Measurements from ENCODE around the gene KCNMB3.
"Not testable (repeated sequence)": the region's sequence is repeated elsewhere in the genome, so short reads cannot be mapped to it uniquely, and the experiment has no call there.

Gene KCNMB3

GRCh38 chr3:179258820-179259219 is 7.9 kb upstream of the KCNMB3 start:
- Histone ChIP-seq H3K79me2 (no peaks in the 10 kb centered on the region), H3K27me3 (ENCODE audit: control insufficient read depth, insufficient read depth, low read length) (no peaks in the 10 kb centered on the region), H3K4me3 (ENCODE audit: low read depth, low read length) (no peak overlapping the region), H3K4me2 (ENCODE audit: low read length) (no peak overlapping the region), H3K36me3 (ENCODE audit: control insufficient read depth, insufficient read depth, low read length) (no peaks in the 10 kb centered on the region), H3K9ac (no peak overlapping the region), H3K9me3 (ENCODE audit: control insufficient read depth, low read length) (no peaks in the 10 kb centered on the region), H2AFZ (no peak overlapping the region), H3K27ac (no peak overlapping the region), H3K4me1 (no peaks in the 10 kb centered on the region)
- no peak for TF ChIP-seq CTCF (IDR thresholded peaks at IDR 0.05)

GRCh38 chr3:179257742-179258141 is 6.8 kb upstream of the KCNMB3 start:
- not testable (repeated sequence) for H2AFZ ChIP-seq; H3K4me2 ChIP-seq (ENCODE audit: low read length); H3K4me3 ChIP-seq (ENCODE audit: low read depth, low read length); H3K9me3 ChIP-seq (ENCODE audit: control insufficient read depth, low read length); H3K27me3 ChIP-seq (ENCODE audit: control insufficient read depth, insufficient read depth, low read length); H3K4me1 ChIP-seq; H3K36me3 ChIP-seq (ENCODE audit: control insufficient read depth, insufficient read depth, low read length); H3K27ac ChIP-seq; H3K79me2 ChIP-seq; H3K9ac ChIP-seq

GRCh38 chr3:179256813-179257212 is 5.9 kb upstream of the KCNMB3 start:
- Histone ChIP-seq H3K36me3 (ENCODE audit: control insufficient read depth, insufficient read depth, low read length) (no peaks in the 10 kb centered on the region), H3K27ac (no peak overlapping the region), H2AFZ (no peak overlapping the region), H3K27me3 (ENCODE audit: control insufficient read depth, insufficient read depth, low read length) (no peaks in the 10 kb centered on the region), H3K9ac (no peak overlapping the region), H3K9me3 (ENCODE audit: control insufficient read depth, low read length) (no peaks in the 10 kb centered on the region), H3K4me1 (no peaks in the 10 kb centered on the region), H3K4me2 (ENCODE audit: low read length) (no peak overlapping the region), H3K79me2 (no peaks in the 10 kb centered on the region), H3K4me3 (ENCODE audit: low read depth, low read length) (no peak overlapping the region)
- TF ChIP-seq CTCF (IDR thresholded peaks at IDR 0.05), result no peak

- H3K79me2 ChIP-seq, result no peaks in the 10 kb centered on the region
- H3K27ac ChIP-seq, result no peak overlapping the region
- H3K4me3 ChIP-seq (ENCODE audit: low read depth, low read length), result no peak overlapping the region
- H2AFZ ChIP-seq, result no peak overlapping the region
- no peaks in the 10 kb centered on the region for H3K36me3 ChIP-seq (ENCODE audit: control insufficient read depth, insufficient read depth, low read length)
- H3K9me3 ChIP-seq (ENCODE audit: control insufficient read depth, low read length), result no peaks in the 10 kb centered on the region
- no peaks in the 10 kb centered on the region for H3K27me3 ChIP-seq (ENCODE audit: control insufficient read depth, insufficient read depth, low read length)
- H3K9ac ChIP-seq, result no peak overlapping the region
- TF ChIP-seq CTCF (IDR thresholded peaks at IDR 0.05), result no peak
- H3K4me2 ChIP-seq (ENCODE audit: low read length), result no peak overlapping the region
- no peaks in the 10 kb centered on the region for H3K4me1 ChIP-seq
These were observed 3.5 kb downstream of the KCNMB3 start for GRCh38 chr3:179247289-179248015.

- H3K36me3 ChIP-seq (ENCODE audit: control insufficient read depth, insufficient read depth, low read length), result no peaks in the 10 kb centered on the region
- H3K4me1 ChIP-seq, result no peaks in the 10 kb centered on the region
- no peak for TF ChIP-seq CTCF (IDR thresholded peaks at IDR 0.05)
- no peaks in the 10 kb centered on the region for H3K9me3 ChIP-seq (ENCODE audit: control insufficient read depth, low read length)
- no peak overlapping the region for H3K4me2 ChIP-seq (ENCODE audit: low read length)
- H3K27me3 ChIP-seq (ENCODE audit: control insufficient read depth, insufficient read depth, low read length), result no peaks in the 10 kb centered on the region
- no peak overlapping the region for H2AFZ ChIP-seq
- H3K79me2 ChIP-seq, result no peaks in the 10 kb centered on the region
- H3K9ac ChIP-seq, result no peak overlapping the region
- no peak overlapping the region for H3K27ac ChIP-seq
- no peak overlapping the region for H3K4me3 ChIP-seq (ENCODE audit: low read depth, low read length)
These were observed 6.0 kb downstream of the KCNMB3 start for GRCh38 chr3:179244878-179245277.

- H3K27ac ChIP-seq; H3K4me1 ChIP-seq; H3K27me3 ChIP-seq (ENCODE audit: control insufficient read depth, insufficient read depth, low read length); H3K79me2 ChIP-seq; H3K4me3 ChIP-seq (ENCODE audit: low read depth, low read length); H3K9ac ChIP-seq; H3K36me3 ChIP-seq (ENCODE audit: control insufficient read depth, insufficient read depth, low read length); H3K9me3 ChIP-seq (ENCODE audit: control insufficient read depth, low read length); H3K4me2 ChIP-seq (ENCODE audit: low read length); H2AFZ ChIP-seq: not testable (repeated sequence)
These were observed 8.1 kb downstream of the KCNMB3 start for GRCh38 chr3:179242859-179243258.

- H3K4me2 ChIP-seq (ENCODE audit: low read length); H3K9me3 ChIP-seq (ENCODE audit: control insufficient read depth, low read length); H3K4me3 ChIP-seq (ENCODE audit: low read depth, low read length); H2AFZ ChIP-seq; H3K36me3 ChIP-seq (ENCODE audit: control insufficient read depth, insufficient read depth, low read length); H3K4me1 ChIP-seq; H3K27me3 ChIP-seq (ENCODE audit: control insufficient read depth, insufficient read depth, low read length); H3K79me2 ChIP-seq; H3K9ac ChIP-seq; H3K27ac ChIP-seq: not testable (repeated sequence)
These were observed 10.6 kb downstream of the KCNMB3 start for GRCh38 chr3:179240299-179240698.
